Fibroblast of upper back skin (primary cell): ENCODE data around the gene INVS.
"Not testable (repeated sequence)": the region's sequence is repeated elsewhere in the genome, so short reads cannot be mapped to it uniquely, and the experiment has no call there.

Experiments used
- DNase-seq: peaks from one replicate; pipeline ENCODE4 v3.0.0-alpha.2; 2013

Gene INVS

GRCh38 chr9:100098887-100099721 lies at the start of gene INVS, which contains the start of gene ERP44:
Gene INVS (plus strand): TSS chr9:100099243. CDS start chr9:100104522, 5,279 bp downstream.
Gene ERP44 (minus strand): TSS chr9:100099000. CDS start chr9:100098840, 160 bp downstream.
- peak; percentile 99 for DNase-seq

- no peak for DNase-seq
Observed at GRCh38 chr9:100049551-100049950, 49.5 kb upstream of the INVS start.

GRCh38 chr9:100052375-100052774 lies 46.7 kb upstream of the INVS start:
- DNase-seq: no peak

GRCh38 chr9:100056561-100056960 lies 42.5 kb upstream of the INVS start:
- DNase-seq: no peak

GRCh38 chr9:100057624-100058023 lies 41.4 kb upstream of the INVS start:
- no peak for DNase-seq

GRCh38 chr9:100058699-100059579 lies 40.1 kb upstream of the INVS start:
- DNase-seq: no peak

GRCh38 chr9:100062683-100063082 lies 36.4 kb upstream of the INVS start:
- not testable (repeated sequence) for DNase-seq

GRCh38 chr9:100063185-100063584 lies 35.9 kb upstream of the INVS start:
- no peak for DNase-seq

- peak; percentile 78 for DNase-seq
Observed at GRCh38 chr9:100064872-100065581, 34.0 kb upstream of the INVS start.

GRCh38 chr9:100066539-100066938 lies 32.5 kb upstream of the INVS start:
- peak; percentile 26 for DNase-seq

GRCh38 chr9:100067990-100068389 lies 31.1 kb upstream of the INVS start:
- not testable (repeated sequence) for DNase-seq

GRCh38 chr9:100069068-100069467 lies 30.0 kb upstream of the INVS start:
- DNase-seq: not testable (repeated sequence)

- DNase-seq: no peak
Observed at GRCh38 chr9:100070104-100071041, 28.7 kb upstream of the INVS start.

- DNase-seq: no peak
Observed at GRCh38 chr9:100071271-100071670, 27.8 kb upstream of the INVS start.

- DNase-seq: no peak
Observed at GRCh38 chr9:100072805-100073204, 26.2 kb upstream of the INVS start.

- DNase-seq: peak; percentile 5
Observed at GRCh38 chr9:100074093-100074492, 24.9 kb upstream of the INVS start.

- no peak for DNase-seq
Observed at GRCh38 chr9:100074989-100075388, 24.1 kb upstream of the INVS start.

GRCh38 chr9:100076256-100076655 lies 22.8 kb upstream of the INVS start:
- not testable (repeated sequence) for DNase-seq

GRCh38 chr9:100082782-100083181 lies 16.3 kb upstream of the INVS start:
- DNase-seq: peak; percentile 71

GRCh38 chr9:100083448-100084127 lies 15.5 kb upstream of the INVS start:
- DNase-seq: no peak

- DNase-seq: no peak
Observed at GRCh38 chr9:100084128-100084453, 15.0 kb upstream of the INVS start.
